Peyer's patch (tissue), 4 donors: ENCODE results near the gene MYMK. TPM values are rescaled to one million over a fixed set of nuclear protein-coding genes. Genes with fewer than 3 reads are reported as not detected.

Source experiments
- DNase-seq, 3 donors: peaks; one replicate each; pipeline ENCODE4 v3.0.0-alpha.2; 2017 to 2019
- H3K27ac ChIP-seq, 4 donors: fragments of 200-600 bp; sonication (generic); one replicate each; pipeline ENCODE4 v1.5.1; 2016 to 2019
- H3K27me3 ChIP-seq, 2 donors: fragments of 200-600 bp; sonication (generic); one replicate each; pipeline ENCODE4 v1.5.1; 2019
- H3K36me3 ChIP-seq, 3 donors: fragments of 200-600 bp; sonication (generic); one replicate each; pipeline ENCODE4 v1.5.1; 2016 to 2019
- H3K4me1 ChIP-seq, 4 donors: fragments of 200-600 bp; sonication (generic); one replicate each; pipeline ENCODE4 v1.5.1; 2016 to 2019
- H3K4me3 ChIP-seq, 4 donors: fragments of 200-600 bp; sonication (generic); 1 replicate in 3 of 4; 2 replicates in 1 of 4; pipeline ENCODE4 v1.5.1; 2016 to 2019; ENCODE audit warnings: mild to moderate bottlenecking in 1 of 4
- H3K9me3 ChIP-seq, 4 donors: fragments of 200-600 bp; sonication (generic); one replicate each; pipeline ENCODE4 v1.5.1; 2016 to 2019; ENCODE audit warnings: mild to moderate bottlenecking in 1 of 4
- POLR2A ChIP-seq, 2 donors: fragments of 450-650 bp; IDR thresholded peaks; one replicate each; pipeline ENCODE4 v1.5.1; 2017; ENCODE audit warnings: antibody characterized with exemption in 2 of 2, mild to moderate bottlenecking in 2 of 2, moderate library complexity in 2 of 2
- total RNA-seq, 4 donors: library from RNA; depleted of rRNA; stranded (reverse); fragments of >200 nt; gene quantifications; one replicate each; pipeline ENCODE4 v1.1.0, GENCODE V29; 2016
- TF ChIP-seq, protein P1 (sequence below), 6 experiments: fragments of 450-650 bp in 4 of 6; fragments of 200-600 bp in 2 of 6; sonication (generic) in 1 of 6; IDR thresholded peaks; one replicate each; pipeline ENCODE4 v1.5.1; 2017 to 2019; ENCODE audit warnings: antibody characterized with exemption in 6 of 6, mild to moderate bottlenecking in 3 of 6, moderate library complexity in 1 of 6

The MYMK gene
- total RNA-seq, 4 donors from 2014 or later: not detected

GRCh38 chr9:133560944-133561343, 36.2 kb upstream of the MYMK start:
- H3K27ac ChIP-seq: no peak overlapping the region
- H3K4me1 ChIP-seq: peaks cover 0 to 21% (median 3%) of the 10 kb centered on the region in 4 donors
- TF ChIP-seq, protein P1, sequence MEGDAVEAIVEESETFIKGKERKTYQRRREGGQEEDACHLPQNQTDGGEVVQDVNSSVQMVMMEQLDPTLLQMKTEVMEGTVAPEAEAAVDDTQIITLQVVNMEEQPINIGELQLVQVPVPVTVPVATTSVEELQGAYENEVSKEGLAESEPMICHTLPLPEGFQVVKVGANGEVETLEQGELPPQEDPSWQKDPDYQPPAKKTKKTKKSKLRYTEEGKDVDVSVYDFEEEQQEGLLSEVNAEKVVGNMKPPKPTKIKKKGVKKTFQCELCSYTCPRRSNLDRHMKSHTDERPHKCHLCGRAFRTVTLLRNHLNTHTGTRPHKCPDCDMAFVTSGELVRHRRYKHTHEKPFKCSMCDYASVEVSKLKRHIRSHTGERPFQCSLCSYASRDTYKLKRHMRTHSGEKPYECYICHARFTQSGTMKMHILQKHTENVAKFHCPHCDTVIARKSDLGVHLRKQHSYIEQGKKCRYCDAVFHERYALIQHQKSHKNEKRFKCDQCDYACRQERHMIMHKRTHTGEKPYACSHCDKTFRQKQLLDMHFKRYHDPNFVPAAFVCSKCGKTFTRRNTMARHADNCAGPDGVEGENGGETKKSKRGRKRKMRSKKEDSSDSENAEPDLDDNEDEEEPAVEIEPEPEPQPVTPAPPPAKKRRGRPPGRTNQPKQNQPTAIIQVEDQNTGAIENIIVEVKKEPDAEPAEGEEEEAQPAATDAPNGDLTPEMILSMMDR (IDR thresholded peaks at IDR 0.05): no peak
- TF ChIP-seq POLR2A (IDR thresholded peaks at IDR 0.05): no peak
- H3K27me3 ChIP-seq: no peaks in the 10 kb centered on the region
- no peak overlapping the region for H3K4me3 ChIP-seq
- no peaks in the 10 kb centered on the region for H3K9me3 ChIP-seq
- no peak for DNase-seq
- no peaks in the 10 kb centered on the region for H3K36me3 ChIP-seq

GRCh38 chr9:133560311-133560710, 35.6 kb upstream of the MYMK start:
- no peak overlapping the region for H3K27ac ChIP-seq
- H3K27me3 ChIP-seq: no peaks in the 10 kb centered on the region
- H3K9me3 ChIP-seq: no peaks in the 10 kb centered on the region
- H3K36me3 ChIP-seq: no peaks in the 10 kb centered on the region
- TF ChIP-seq, protein P1 (IDR thresholded peaks at IDR 0.05): no peak
- TF ChIP-seq POLR2A (IDR thresholded peaks at IDR 0.05): no peak
- no peak overlapping the region for H3K4me3 ChIP-seq
- peaks cover 0 to 21% (median 3%) of the 10 kb centered on the region in 4 donors for H3K4me1 ChIP-seq
- DNase-seq: no peak

DNA sequence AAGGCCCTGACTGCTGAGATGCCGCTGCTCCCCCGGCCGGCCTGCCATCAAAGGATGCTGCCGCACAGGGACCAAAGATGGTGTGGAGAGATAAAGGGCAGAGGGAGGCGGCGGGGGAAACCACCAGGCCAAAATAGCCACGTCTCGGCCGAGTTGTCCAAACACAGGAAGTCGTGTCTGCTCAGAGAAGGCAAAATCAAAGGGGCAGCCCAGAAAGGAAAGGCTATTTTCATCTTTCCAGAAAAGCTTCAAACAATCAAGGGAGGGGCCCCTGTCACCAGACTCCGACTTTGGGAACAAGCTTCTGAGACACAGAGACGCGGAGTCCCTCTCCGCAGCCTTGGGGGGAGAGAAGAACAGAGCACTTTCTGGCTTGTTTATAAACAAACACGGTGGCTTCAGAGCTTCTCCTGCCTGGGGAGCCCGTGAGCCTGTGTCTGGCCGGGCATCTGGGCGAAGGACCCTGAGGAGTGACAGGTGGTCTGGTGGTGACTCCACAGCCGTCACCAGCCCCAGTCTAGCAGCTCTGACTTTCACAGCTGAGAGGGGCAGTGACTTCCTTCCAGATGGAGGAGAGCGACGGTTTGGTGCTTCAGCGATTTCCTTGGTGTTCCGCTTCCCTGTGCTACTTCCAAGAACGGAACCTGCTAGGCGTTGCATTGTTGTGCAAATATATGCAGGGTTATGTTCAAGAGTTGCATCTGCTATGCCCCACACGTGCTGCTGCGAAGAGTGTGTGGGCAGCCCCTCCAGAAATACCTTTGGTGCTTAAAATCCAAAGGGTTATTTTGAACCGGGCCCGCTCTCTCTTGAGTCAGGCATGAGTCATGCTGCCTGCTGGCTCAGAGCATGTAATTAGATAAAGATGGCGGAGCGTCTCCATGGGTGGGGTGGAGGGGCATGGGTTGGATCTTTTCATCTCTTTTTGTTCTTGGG, 33.7 kb upstream of the MYMK start:
- Histone ChIP-seq H3K36me3 (no peaks in the 10 kb centered on the region), H3K27me3 (no peaks in the 10 kb centered on the region), H3K9me3 (no peaks in the 10 kb centered on the region), H3K4me3 (no peak overlapping the region), H3K27ac (peak overlapping the region in 3 of 4 donors; percentile 38 to 57 (median 57)), H3K4me1 (peaks cover 0 to 19% (median 2%) of the 10 kb centered on the region in 4 donors)
- DNase-seq: no peak
- no peak for TF ChIP-seq POLR2A (IDR thresholded peaks at IDR 0.05)
- TF ChIP-seq, protein P1 (IDR thresholded peaks at IDR 0.05): no peak

- H3K36me3 ChIP-seq: no peaks in the 10 kb centered on the region
- H3K4me1 ChIP-seq: peaks cover 0 to 13% (median 0%) of the 10 kb centered on the region in 4 donors
- no peaks in the 10 kb centered on the region for H3K9me3 ChIP-seq
- DNase-seq: no peak
- H3K27ac ChIP-seq: peak overlapping the region in 2 of 4 donors; percentile 57
- TF ChIP-seq, protein P1 (IDR thresholded peaks at IDR 0.05): no peak
- TF ChIP-seq POLR2A (IDR thresholded peaks at IDR 0.05): no peak
- H3K27me3 ChIP-seq: no peaks in the 10 kb centered on the region
- H3K4me3 ChIP-seq: no peak overlapping the region
These were observed 32.8 kb upstream of the MYMK start for GRCh38 chr9:133557581-133557980.

DNA sequence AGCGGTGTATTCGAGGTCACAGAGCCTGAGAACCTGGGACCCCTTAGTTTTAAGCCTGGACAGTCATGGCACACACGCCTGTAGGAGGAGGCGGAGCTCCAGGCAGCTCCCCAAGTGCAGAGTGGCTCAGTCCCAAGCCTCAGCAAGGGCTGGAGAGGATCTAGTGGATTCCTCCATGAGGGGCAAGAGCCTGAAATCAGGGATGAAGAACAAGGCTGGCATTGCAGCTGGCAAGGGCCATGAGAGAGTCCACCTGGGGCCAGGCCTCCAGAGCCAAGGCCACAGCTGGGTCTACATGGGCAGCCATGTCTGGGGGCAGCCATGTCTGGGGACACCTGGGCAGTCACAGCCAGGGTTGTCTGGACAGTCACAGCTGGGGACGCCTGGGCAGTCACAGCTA, 31.6 kb upstream of the MYMK start:
- no peak for DNase-seq
- Histone ChIP-seq H3K4me3 (no peak overlapping the region), H3K27ac (no peak overlapping the region), H3K36me3 (no peaks in the 10 kb centered on the region), H3K9me3 (no peaks in the 10 kb centered on the region), H3K27me3 (no peaks in the 10 kb centered on the region), H3K4me1 (peaks cover 0 to 13% (median 0%) of the 10 kb centered on the region in 4 donors)
- no peak for TF ChIP-seq POLR2A (IDR thresholded peaks at IDR 0.05)

DNA sequence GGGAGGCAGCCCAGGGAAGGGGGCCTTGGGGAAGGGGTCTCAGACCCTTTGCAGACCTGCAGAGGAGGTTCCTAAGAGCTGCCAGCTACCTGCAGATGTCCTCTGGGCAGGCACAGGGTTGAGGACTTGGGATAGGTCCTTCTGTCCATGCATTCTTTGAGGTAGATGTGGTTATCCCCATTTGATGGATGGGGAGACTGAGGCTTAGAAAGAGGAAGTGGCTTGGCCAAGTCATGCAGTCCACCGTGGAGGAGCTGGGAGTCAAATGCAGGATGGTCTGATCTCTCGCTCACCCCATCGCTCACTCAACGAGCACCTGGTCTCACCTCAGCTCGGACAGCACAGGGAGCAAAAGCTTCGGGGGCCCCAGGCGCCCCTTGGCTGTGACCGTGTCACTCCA, 30.0 kb upstream of the MYMK start:
- Histone ChIP-seq H3K27ac (no peak overlapping the region), H3K4me1 (peaks cover 0 to 13% (median 0%) of the 10 kb centered on the region in 4 donors), H3K4me3 (no peak overlapping the region), H3K36me3 (no peaks in the 10 kb centered on the region), H3K9me3 (no peaks in the 10 kb centered on the region), H3K27me3 (no peaks in the 10 kb centered on the region)
- DNase-seq: no peak
- TF ChIP-seq, protein P1 (IDR thresholded peaks at IDR 0.05): no peak
- no peak for TF ChIP-seq POLR2A (IDR thresholded peaks at IDR 0.05)
